ENCODE data around the gene STAU1. TPM values are rescaled to one million over a fixed set of nuclear protein-coding genes. Genes with fewer than 3 reads are reported as not detected.

Gene STAU1
- total RNA-seq, 4 donors from 2014 or later, result 64.2 to 79.8 (median 70.9) TPM

GRCh38 chr20:49151436-49151835, 36.7 kb downstream of the STAU1 start:
- WGBS, 2 donors, result 88 to 92% methylated on average over 6 of the region's 6 CpGs
- no peak for DNase-seq (ENCODE audit: low spot score in 2 of 2)
- H3K27me3 ChIP-seq, result no peaks in the 10 kb centered on the region
- no peak overlapping the region for H3K27ac ChIP-seq
- H3K9me3 ChIP-seq, result no peaks in the 10 kb centered on the region
- no peaks in the 10 kb centered on the region for H3K4me1 ChIP-seq
- peaks cover 0 to 54% (median 6%) of the 10 kb centered on the region in 3 donors for H3K36me3 ChIP-seq
- no peak overlapping the region for H3K4me3 ChIP-seq
- TF ChIP-seq CTCF (IDR thresholded peaks at IDR 0.05) (no peak), EP300 (IDR thresholded peaks at IDR 0.05) (no peak), POLR2A (IDR thresholded peaks at IDR 0.05) (no peak)

- Histone ChIP-seq H3K4me1 (no peaks in the 10 kb centered on the region), H3K27ac (no peak overlapping the region), H3K4me3 (no peak overlapping the region), H3K36me3 (peaks cover 0 to 57% (median 6%) of the 10 kb centered on the region in 3 donors), H3K9me3 (no peaks in the 10 kb centered on the region), H3K27me3 (no peaks in the 10 kb centered on the region)
- DNase-seq (ENCODE audit: low spot score in 2 of 2), result no peak
- no peak for TF ChIP-seq CTCF (IDR thresholded peaks at IDR 0.05)
- TF ChIP-seq EP300 (IDR thresholded peaks at IDR 0.05), result no peak
- TF ChIP-seq POLR2A (IDR thresholded peaks at IDR 0.05), result no peak
- WGBS, 2 donors, result 88 to 90% methylated on average over 6 of the region's 6 CpGs
These were observed 38.7 kb downstream of the STAU1 start for GRCh38 chr20:49149281-49150045.

- TF ChIP-seq CTCF (IDR thresholded peaks at IDR 0.05) (no peak), EP300 (IDR thresholded peaks at IDR 0.05) (no peak), POLR2A (IDR thresholded peaks at IDR 0.05) (no peak)
- H3K36me3 ChIP-seq, result peaks cover 0 to 57% (median 6%) of the 10 kb centered on the region in 3 donors
These were observed 39.5 kb downstream of the STAU1 start for GRCh38 chr20:49148601-49149000.

GRCh38 chr20:49147296-49147695, 40.8 kb downstream of the STAU1 start:
- no peaks in the 10 kb centered on the region for H3K4me1 ChIP-seq
- H3K4me3 ChIP-seq, result no peak overlapping the region
- WGBS, 2 donors, result 88 to 93% methylated on average over 8 of the region's 8 CpGs
- peaks cover 0 to 54% (median 6%) of the 10 kb centered on the region in 3 donors for H3K36me3 ChIP-seq
- H3K9me3 ChIP-seq, result no peaks in the 10 kb centered on the region
- no peak overlapping the region for H3K27ac ChIP-seq
- no peaks in the 10 kb centered on the region for H3K27me3 ChIP-seq
- TF ChIP-seq EP300 (IDR thresholded peaks at IDR 0.05), result no peak
- DNase-seq (ENCODE audit: low spot score in 2 of 2), result no peak

More at GRCh38 chr20:49148601-49149000, 39.5 kb downstream of the STAU1 start:
- H3K27me3 ChIP-seq, result no peaks in the 10 kb centered on the region
- no peaks in the 10 kb centered on the region for H3K9me3 ChIP-seq
- no peak overlapping the region for H3K27ac ChIP-seq
- WGBS, 2 donors, result 86 to 89% methylated on average over 5 of the region's 5 CpGs
- no peaks in the 10 kb centered on the region for H3K4me1 ChIP-seq
- DNase-seq (ENCODE audit: low spot score in 2 of 2), result no peak
- H3K4me3 ChIP-seq, result no peak overlapping the region

- Histone ChIP-seq H3K27me3 (no peaks in the 10 kb centered on the region), H3K36me3 (peaks cover 0 to 53% (median 6%) of the 10 kb centered on the region in 3 donors), H3K9me3 (no peaks in the 10 kb centered on the region), H3K4me3 (no peak overlapping the region), H3K4me1 (no peaks in the 10 kb centered on the region), H3K27ac (no peak overlapping the region)
- DNase-seq (ENCODE audit: low spot score in 2 of 2), result no peak
- WGBS, 2 donors, result 88 to 90% methylated on average over 5 of the region's 5 CpGs
- TF ChIP-seq POLR2A (IDR thresholded peaks at IDR 0.05), result no peak
- TF ChIP-seq EP300 (IDR thresholded peaks at IDR 0.05), result no peak
- no peak for TF ChIP-seq CTCF (IDR thresholded peaks at IDR 0.05)
These were observed 41.5 kb downstream of the STAU1 start for GRCh38 chr20:49146442-49147225.
